ENCODE data around the gene FRMD8. TPM values are rescaled to one million over a fixed set of nuclear protein-coding genes. Genes with fewer than 3 reads are reported as not detected.

The FRMD8 gene
- total and polyA plus RNA-seq, 2 donors (not counting 3 experiments of a cell fraction or from before 2014, with no cell fraction given) = 36.4 to 53.9 TPM

DNA sequence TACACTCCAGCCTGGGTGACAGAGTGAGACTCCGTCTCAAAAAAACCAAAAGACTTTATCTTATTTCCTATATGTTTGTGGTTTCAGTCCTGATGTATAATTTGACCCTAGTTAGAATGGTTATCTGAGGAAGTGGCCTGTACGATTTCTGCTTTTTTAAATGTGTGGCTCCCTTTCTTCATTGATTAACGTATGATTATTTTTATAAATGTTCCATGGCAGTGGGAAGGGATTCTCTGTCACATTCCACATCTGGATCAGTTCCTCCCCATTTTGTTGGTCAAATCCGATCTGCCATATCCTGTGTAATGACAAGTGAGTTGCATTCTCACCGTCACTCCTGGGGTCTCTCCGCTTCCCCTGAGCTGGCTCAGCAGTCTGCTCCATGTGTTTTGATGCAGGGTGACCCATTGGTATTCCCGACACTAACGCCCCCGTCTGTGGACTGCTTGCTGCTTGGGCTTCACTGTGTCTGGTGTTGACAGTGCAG lies 56.5 kb downstream of the FRMD8 start:
- Histone ChIP-seq H3K9ac (replicated peaks; ENCODE audit: extremely low read depth, insufficient read depth, low read length) (no peak overlapping the region), H3K4me1 (ENCODE audit: control insufficient read depth, extremely low read depth, insufficient read depth, low read length) (no peaks in the 10 kb centered on the region), H3K9me3 (replicated peaks; ENCODE audit: control insufficient read depth, insufficient read depth, low read length) (no peaks in the 10 kb centered on the region), H3K9me1 (replicated peaks; ENCODE audit: control insufficient read depth, extremely low read depth, insufficient read depth, low read length) (no peaks in the 10 kb centered on the region), H3K27ac (ENCODE audit: insufficient read depth, low read depth, low read length) (no peak overlapping the region), H3K4me2 (ENCODE audit: insufficient read depth, low read length) (no peak overlapping the region), H3K36me3 (ENCODE audit: control insufficient read depth in 2 of 2, extremely low read depth in 1 of 2, insufficient read depth in 2 of 2, low read length in 2 of 2) (peaks cover 8 to 12% of the 10 kb centered on the region in 2 experiments), H3K79me2 (ENCODE audit: control insufficient read depth, insufficient read depth, low read length) (peaks cover 45% of the 10 kb centered on the region), H2AFZ (ENCODE audit: low read depth, low read length) (no peak overlapping the region), H3K27me3 (ENCODE audit: control insufficient read depth in 2 of 2, insufficient read depth in 2 of 2, low read length in 2 of 2) (no peaks in the 10 kb centered on the region), H3K4me3 (replicated peaks in 1 of 3; ENCODE audit: insufficient read depth in 1 of 3, low read depth in 1 of 3, low read length in 3 of 3) (no peak overlapping the region), H4K20me1 (replicated peaks; ENCODE audit: control insufficient read depth, extremely low read depth, insufficient read depth, low read length) (no peaks in the 10 kb centered on the region)
- DNase-seq (ENCODE audit: low read depth, low spot score) (peak; percentile 45), FAIRE-seq (no peak)
- no TSS peak for BruUV-seq (replicated peaks)
- TF ChIP-seq JUN (IDR thresholded peaks at IDR 0.05; ENCODE audit: borderline replicate concordance, insufficient read depth, insufficient read length, low read depth) (no peak), POLR2A (IDR thresholded peaks at IDR 0.05; ENCODE audit: low read depth, low read length) (peak; percentile 33), POLR2AphosphoS5 (IDR thresholded peaks at IDR 0.05; ENCODE audit: insufficient read depth, low read depth, low read length) (peak; percentile 17)
- CTCF ChIA-PET = interaction anchor here (0.6 to 2.0 kb wide), 4 partner anchors 27 to 68 kb away, joined by 3 to 5 read pairs (median 5); no protein-coding TSS in a partner anchor
- dilution Hi-C loops (cut with MboI; ENCODE audit: extremely low pct_ligation_motif_present, low sequenced_read_pairs) = no loop called here
- intact Hi-C loops (cut with micrococcal nuclease) = no loop called here
- POLR2A ChIA-PET = interaction anchor here (6.9 kb wide), 1 partner anchor 56 kb away, joined by 70 read pairs; the partner anchor contains the start of gene MALAT1

- H4K20me1 ChIP-seq (replicated peaks; ENCODE audit: control insufficient read depth, extremely low read depth, insufficient read depth, low read length) = no peaks in the 10 kb centered on the region
- H3K4me2 ChIP-seq (ENCODE audit: insufficient read depth, low read length) = no peak overlapping the region
- H3K9ac ChIP-seq (replicated peaks; ENCODE audit: extremely low read depth, insufficient read depth, low read length) = no peak overlapping the region
- H2AFZ ChIP-seq (ENCODE audit: low read depth, low read length) = no peak overlapping the region
- peaks cover 5 to 10% of the 10 kb centered on the region in 2 experiments for H3K36me3 ChIP-seq (ENCODE audit: control insufficient read depth in 2 of 2, extremely low read depth in 1 of 2, insufficient read depth in 2 of 2, low read length in 2 of 2)
- no peak overlapping the region for H3K27ac ChIP-seq (ENCODE audit: insufficient read depth, low read depth, low read length)
- dilution Hi-C loops (cut with MboI; ENCODE audit: extremely low pct_ligation_motif_present, low sequenced_read_pairs) = no loop called here
- FAIRE-seq (no peak), DNase-seq (ENCODE audit: low read depth, low spot score) (peak; percentile 42)
- H3K79me2 ChIP-seq (ENCODE audit: control insufficient read depth, insufficient read depth, low read length) = peaks cover 30% of the 10 kb centered on the region
- no peaks in the 10 kb centered on the region for H3K9me3 ChIP-seq (replicated peaks; ENCODE audit: control insufficient read depth, insufficient read depth, low read length)
- intact Hi-C loops (cut with micrococcal nuclease) = no loop called here
- TF ChIP-seq MYC (IDR thresholded peaks at IDR 0.05; ENCODE audit: low read depth, low read length) = no peak
- TF ChIP-seq FOS (IDR thresholded peaks at IDR 0.05; ENCODE audit: borderline replicate concordance, insufficient read depth, low read length) = no peak
- TF ChIP-seq POLR2A (IDR thresholded peaks at IDR 0.05; ENCODE audit: low read depth, low read length) = no peak
- no peak for TF ChIP-seq MAX (IDR thresholded peaks at IDR 0.05; ENCODE audit: insufficient read depth, insufficient read length)
- TF ChIP-seq GATA2 (IDR thresholded peaks at IDR 0.05; ENCODE audit: insufficient read depth, insufficient read length, low read depth, low read length) = no peak
- no peak for TF ChIP-seq JUN (IDR thresholded peaks at IDR 0.05; ENCODE audit: borderline replicate concordance, insufficient read depth, insufficient read length, low read depth)
- no peak for TF ChIP-seq POLR2AphosphoS5 (IDR thresholded peaks at IDR 0.05; ENCODE audit: insufficient read depth, low read depth, low read length)
- no peak for TF ChIP-seq CTCF (IDR thresholded peaks at IDR 0.05; ENCODE audit: extremely low read depth in 1 of 2, insufficient read depth in 1 of 2, low read depth in 1 of 2, low read length in 2 of 2)
- no peak for TF ChIP-seq EZH2 (IDR thresholded peaks at IDR 0.05; ENCODE audit: borderline replicate concordance, low read depth, low read length, severe bottlenecking)
- no peaks in the 10 kb centered on the region for H3K4me1 ChIP-seq (ENCODE audit: control insufficient read depth, extremely low read depth, insufficient read depth, low read length)
- H3K27me3 ChIP-seq (ENCODE audit: control insufficient read depth in 2 of 2, insufficient read depth in 2 of 2, low read length in 2 of 2) = no peaks in the 10 kb centered on the region
- BruUV-seq (replicated peaks) = no TSS peak
- POLR2A ChIA-PET = interaction anchor here (0.6 to 6.9 kb wide), 2 partner anchors 54 to 91 kb away, joined by 3 to 70 read pairs; partner anchors contain the start of gene MALAT1
- CTCF ChIA-PET = interaction anchor here (1.0 to 1.4 kb wide), 2 partner anchors 32 to 66 kb away, joined by 3 read pairs; no protein-coding TSS in a partner anchor
- no peaks in the 10 kb centered on the region for H3K9me1 ChIP-seq (replicated peaks; ENCODE audit: control insufficient read depth, extremely low read depth, insufficient read depth, low read length)
- H3K4me3 ChIP-seq (replicated peaks in 1 of 3; ENCODE audit: insufficient read depth in 1 of 3, low read depth in 1 of 3, low read length in 3 of 3) = no peak overlapping the region
Measured at GRCh38 chr11:65444314-65445051, 58.0 kb downstream of the FRMD8 start.
